ENCODE measurements around the gene THAP4. TPM values are rescaled to one million over a fixed set of nuclear protein-coding genes. Genes with fewer than 3 reads are reported as not detected.

Gene THAP4
- total RNA-seq, 1 experiment from 2014 or later = 88.6 TPM

GRCh38 chr2:241648453-241648852 is 11.5 kb upstream of the THAP4 start:
- Mint-ChIP-seq H3K36me3 (peaks cover 28% of the 10 kb centered on the region), H3K27me3 (ENCODE audit: low read depth) (no peaks in the 10 kb centered on the region), H3K9me3 (no peaks in the 10 kb centered on the region), H3K27ac (no peak overlapping the region), H3K4me3 (no peak overlapping the region), H3K4me1 (peaks cover 23% of the 10 kb centered on the region)
- DNase-seq (ENCODE audit: low spot score) = no peak
- ChIA-PET POLR2A (interaction anchor here (1.4 kb wide), 1 partner anchor 108 kb away, joined by 3 read pairs; no protein-coding TSS in a partner anchor), CTCF (interaction anchor here (0.7 to 2.7 kb wide), 3 partner anchors 10 to 38 kb away, joined by 3 to 10 read pairs (median 4); no protein-coding TSS in a partner anchor)
- peak; percentile 23 for ATAC-seq
- TF ChIP-seq ZNF138 (CRISPR knock-in tag; conservative IDR thresholded peaks at IDR 0.05) = no peak
- TF ChIP-seq, protein P1, sequence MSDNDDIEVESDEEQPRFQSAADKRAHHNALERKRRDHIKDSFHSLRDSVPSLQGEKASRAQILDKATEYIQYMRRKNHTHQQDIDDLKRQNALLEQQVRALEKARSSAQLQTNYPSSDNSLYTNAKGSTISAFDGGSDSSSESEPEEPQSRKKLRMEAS (CRISPR knock-in tag; IDR thresholded peaks at IDR 0.05) = no peak
- no peak for TF ChIP-seq ZNF396 (CRISPR knock-in tag; IDR thresholded peaks at IDR 0.05; ENCODE audit: borderline replicate concordance)
- TF ChIP-seq IRF1 (CRISPR knock-in tag; IDR thresholded peaks at IDR 0.05) = no peak
- no peak for TF ChIP-seq SMAD3 (CRISPR knock-in tag; IDR thresholded peaks at IDR 0.05; ENCODE audit: borderline replicate concordance)
- TF ChIP-seq ZBTB21 (CRISPR knock-in tag; IDR thresholded peaks at IDR 0.05; ENCODE audit: borderline replicate concordance) = no peak
- TF ChIP-seq HMGXB4 (CRISPR knock-in tag; IDR thresholded peaks at IDR 0.05) = no peak
- no peak for TF ChIP-seq KAT7 (CRISPR knock-in tag; IDR thresholded peaks at IDR 0.05; ENCODE audit: borderline replicate concordance)
- TF ChIP-seq HMGA2 (CRISPR knock-in tag; IDR thresholded peaks at IDR 0.05) = no peak
- TF ChIP-seq SOX15 (CRISPR knock-in tag; IDR thresholded peaks at IDR 0.05) = no peak

DNA sequence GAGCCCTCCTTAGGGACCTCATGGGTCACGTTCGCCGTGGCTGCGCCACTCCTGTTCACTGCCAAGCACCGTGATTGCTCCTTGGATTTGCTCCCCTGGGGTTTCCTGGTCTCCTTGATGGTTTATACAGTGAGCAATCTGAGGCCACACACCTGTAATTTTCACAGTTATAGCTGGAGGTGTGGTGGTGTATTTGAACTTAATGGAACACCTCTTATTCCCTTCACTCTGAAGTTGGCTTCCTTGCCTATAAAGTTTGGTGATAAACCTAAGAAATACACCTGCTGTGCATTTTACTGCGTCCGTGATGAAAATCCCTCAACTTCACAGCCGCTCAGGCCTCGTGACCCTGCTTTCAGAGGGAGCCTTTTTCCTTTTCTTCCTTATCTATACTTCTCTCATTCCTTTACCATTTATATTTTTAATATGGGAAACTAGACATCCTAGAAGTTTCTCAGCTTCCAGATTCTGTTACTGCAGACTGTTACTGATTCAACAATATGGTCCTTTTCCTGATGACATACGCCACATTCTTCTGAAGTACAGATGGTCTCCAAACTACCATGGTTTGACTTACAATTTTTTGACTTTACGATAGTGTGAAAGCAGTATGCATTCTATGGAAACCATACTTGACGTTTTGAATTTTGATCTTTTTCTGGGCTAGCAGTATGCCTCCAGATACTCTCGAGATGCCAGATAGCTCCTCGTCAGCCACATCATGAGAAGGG is 9.1 kb upstream of the THAP4 start:
- CTCF ChIA-PET = interaction anchor here (0.9 to 2.7 kb wide), 3 partner anchors 13 to 138 kb away, joined by 3 to 10 read pairs (median 4); partner anchors contain the start of gene STK25
- Mint-ChIP-seq H3K9me3 (no peaks in the 10 kb centered on the region), H3K4me3 (no peak overlapping the region), H3K27ac (peak overlapping the region; percentile 29; the same call in 1 of the 2 replicates), H3K27me3 (ENCODE audit: low read depth) (no peaks in the 10 kb centered on the region), H3K4me1 (peaks cover 32% of the 10 kb centered on the region), H3K36me3 (peaks cover 11% of the 10 kb centered on the region)
- DNase-seq (ENCODE audit: low spot score) (no peak), ATAC-seq (no peak)
- TF ChIP-seq PRDM15 (CRISPR knock-in tag; IDR thresholded peaks at IDR 0.05) (no peak), MYBL2 (CRISPR knock-in tag; IDR thresholded peaks at IDR 0.05) (no peak), ERG (CRISPR knock-in tag; IDR thresholded peaks at IDR 0.05) (no peak), ZNF671 (CRISPR knock-in tag; IDR thresholded peaks at IDR 0.05) (no peak), CREB1 (CRISPR knock-in tag; IDR thresholded peaks at IDR 0.05) (no peak), CBFB (CRISPR knock-in tag; IDR thresholded peaks at IDR 0.05; ENCODE audit: low read depth) (no peak), ZNF121 (CRISPR knock-in tag; IDR thresholded peaks at IDR 0.05) (no peak), HMGA2 (CRISPR knock-in tag; IDR thresholded peaks at IDR 0.05) (no peak), TCF7 (CRISPR knock-in tag; IDR thresholded peaks at IDR 0.05; ENCODE audit: low read depth) (no peak), ZBTB21 (CRISPR knock-in tag; IDR thresholded peaks at IDR 0.05; ENCODE audit: borderline replicate concordance) (no peak), TEAD1 (CRISPR knock-in tag; IDR thresholded peaks at IDR 0.05) (no peak), GRHL2 (CRISPR knock-in tag; IDR thresholded peaks at IDR 0.05; ENCODE audit: insufficient replicate concordance, severe bottlenecking) (no peak), FOXP1 (CRISPR knock-in tag; IDR thresholded peaks at IDR 0.05; ENCODE audit: borderline replicate concordance) (no peak), ATF1 (CRISPR knock-in tag; IDR thresholded peaks at IDR 0.05) (no peak)
- TF ChIP-seq, protein P2, sequence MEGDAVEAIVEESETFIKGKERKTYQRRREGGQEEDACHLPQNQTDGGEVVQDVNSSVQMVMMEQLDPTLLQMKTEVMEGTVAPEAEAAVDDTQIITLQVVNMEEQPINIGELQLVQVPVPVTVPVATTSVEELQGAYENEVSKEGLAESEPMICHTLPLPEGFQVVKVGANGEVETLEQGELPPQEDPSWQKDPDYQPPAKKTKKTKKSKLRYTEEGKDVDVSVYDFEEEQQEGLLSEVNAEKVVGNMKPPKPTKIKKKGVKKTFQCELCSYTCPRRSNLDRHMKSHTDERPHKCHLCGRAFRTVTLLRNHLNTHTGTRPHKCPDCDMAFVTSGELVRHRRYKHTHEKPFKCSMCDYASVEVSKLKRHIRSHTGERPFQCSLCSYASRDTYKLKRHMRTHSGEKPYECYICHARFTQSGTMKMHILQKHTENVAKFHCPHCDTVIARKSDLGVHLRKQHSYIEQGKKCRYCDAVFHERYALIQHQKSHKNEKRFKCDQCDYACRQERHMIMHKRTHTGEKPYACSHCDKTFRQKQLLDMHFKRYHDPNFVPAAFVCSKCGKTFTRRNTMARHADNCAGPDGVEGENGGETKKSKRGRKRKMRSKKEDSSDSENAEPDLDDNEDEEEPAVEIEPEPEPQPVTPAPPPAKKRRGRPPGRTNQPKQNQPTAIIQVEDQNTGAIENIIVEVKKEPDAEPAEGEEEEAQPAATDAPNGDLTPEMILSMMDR (IDR thresholded peaks at IDR 0.05) = no peak
- TF ChIP-seq, protein P3, sequence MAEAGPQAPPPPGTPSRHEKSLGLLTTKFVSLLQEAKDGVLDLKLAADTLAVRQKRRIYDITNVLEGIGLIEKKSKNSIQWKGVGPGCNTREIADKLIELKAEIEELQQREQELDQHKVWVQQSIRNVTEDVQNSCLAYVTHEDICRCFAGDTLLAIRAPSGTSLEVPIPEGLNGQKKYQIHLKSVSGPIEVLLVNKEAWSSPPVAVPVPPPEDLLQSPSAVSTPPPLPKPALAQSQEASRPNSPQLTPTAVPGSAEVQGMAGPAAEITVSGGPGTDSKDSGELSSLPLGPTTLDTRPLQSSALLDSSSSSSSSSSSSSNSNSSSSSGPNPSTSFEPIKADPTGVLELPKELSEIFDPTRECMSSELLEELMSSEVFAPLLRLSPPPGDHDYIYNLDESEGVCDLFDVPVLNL (CRISPR knock-in tag; IDR thresholded peaks at IDR 0.05; ENCODE audit: borderline replicate concordance, low read depth) = no peak
- POLR2A ChIA-PET = interaction anchor here (0.5 kb wide), 1 partner anchor 45 kb away, joined by 4 read pairs; no protein-coding TSS in a partner anchor

All from WTC11 (cell line).